Spleen (tissue), 7 donors: ENCODE data around the gene EDEM1.

Experiments
- POLR2AphosphoS5 ChIP-seq, 3 donors: sonication (generic); formaldehyde crosslinking; IDR thresholded peaks; one replicate each; pipeline ENCODE4 v1.5.1; 2017; ENCODE audit warnings: antibody characterized with exemption in 3 of 3
- TF ChIP-seq, protein P1 (sequence below), 11 experiments: fragments of 200-600 bp in 7 of 11; fragments of 450-650 bp in 4 of 11; sonication (generic) in 4 of 11; IDR thresholded peaks in 8 of 11; conservative IDR thresholded peaks in 3 of 11; 1 replicate in 7 of 11; 2 replicates in 4 of 11; pipeline versions ENCODE4 v1.4.0 to v1.8.0; 2016 to 2021; ENCODE audit warnings: antibody characterized with exemption in 11 of 11, inconsistent platforms in 4 of 11, mild to moderate bottlenecking in 1 of 11
- donor health status: DM: no; HTN: no; CAD: no; lungs with moderate emphysema.
- donor health status: DM: no; HTN: no; CAD: no.
- donor health status: DM: no; HTN: no; CAD: no.

DNA sequence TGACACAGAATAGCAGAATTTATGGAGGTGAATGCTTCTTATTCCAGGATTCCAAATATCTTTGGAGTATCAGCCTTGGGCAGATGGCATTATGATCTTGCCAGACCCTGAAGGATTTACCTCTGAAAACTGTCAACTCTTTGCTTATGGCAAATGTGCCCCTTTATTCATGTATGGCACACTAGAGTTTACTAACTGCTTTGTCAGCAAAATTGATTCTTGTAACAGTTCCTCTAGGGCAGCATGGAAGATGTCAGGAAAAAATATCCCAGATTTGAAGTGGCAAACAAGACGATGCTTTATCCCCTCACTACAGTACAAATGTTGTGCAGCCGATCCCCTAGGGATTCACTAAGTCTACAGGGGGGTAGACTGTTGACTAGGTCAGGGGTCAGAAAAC is 79.7 kb downstream of the EDEM1 start:
- TF ChIP-seq, protein P1, sequence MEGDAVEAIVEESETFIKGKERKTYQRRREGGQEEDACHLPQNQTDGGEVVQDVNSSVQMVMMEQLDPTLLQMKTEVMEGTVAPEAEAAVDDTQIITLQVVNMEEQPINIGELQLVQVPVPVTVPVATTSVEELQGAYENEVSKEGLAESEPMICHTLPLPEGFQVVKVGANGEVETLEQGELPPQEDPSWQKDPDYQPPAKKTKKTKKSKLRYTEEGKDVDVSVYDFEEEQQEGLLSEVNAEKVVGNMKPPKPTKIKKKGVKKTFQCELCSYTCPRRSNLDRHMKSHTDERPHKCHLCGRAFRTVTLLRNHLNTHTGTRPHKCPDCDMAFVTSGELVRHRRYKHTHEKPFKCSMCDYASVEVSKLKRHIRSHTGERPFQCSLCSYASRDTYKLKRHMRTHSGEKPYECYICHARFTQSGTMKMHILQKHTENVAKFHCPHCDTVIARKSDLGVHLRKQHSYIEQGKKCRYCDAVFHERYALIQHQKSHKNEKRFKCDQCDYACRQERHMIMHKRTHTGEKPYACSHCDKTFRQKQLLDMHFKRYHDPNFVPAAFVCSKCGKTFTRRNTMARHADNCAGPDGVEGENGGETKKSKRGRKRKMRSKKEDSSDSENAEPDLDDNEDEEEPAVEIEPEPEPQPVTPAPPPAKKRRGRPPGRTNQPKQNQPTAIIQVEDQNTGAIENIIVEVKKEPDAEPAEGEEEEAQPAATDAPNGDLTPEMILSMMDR (IDR thresholded peaks at IDR 0.05 in 8 of 11, conservative IDR thresholded peaks at IDR 0.05 in 3 of 11): no peak
- TF ChIP-seq POLR2AphosphoS5 (IDR thresholded peaks at IDR 0.05): no peak
